ENCODE measurements around the gene TTC7B. TPM values are rescaled to one million over a fixed set of nuclear protein-coding genes. Genes with fewer than 3 reads are reported as not detected.

TTC7B gene
- polyA plus RNA-seq, 1 donor from 2014 or later, result 19.9 TPM

DNA sequence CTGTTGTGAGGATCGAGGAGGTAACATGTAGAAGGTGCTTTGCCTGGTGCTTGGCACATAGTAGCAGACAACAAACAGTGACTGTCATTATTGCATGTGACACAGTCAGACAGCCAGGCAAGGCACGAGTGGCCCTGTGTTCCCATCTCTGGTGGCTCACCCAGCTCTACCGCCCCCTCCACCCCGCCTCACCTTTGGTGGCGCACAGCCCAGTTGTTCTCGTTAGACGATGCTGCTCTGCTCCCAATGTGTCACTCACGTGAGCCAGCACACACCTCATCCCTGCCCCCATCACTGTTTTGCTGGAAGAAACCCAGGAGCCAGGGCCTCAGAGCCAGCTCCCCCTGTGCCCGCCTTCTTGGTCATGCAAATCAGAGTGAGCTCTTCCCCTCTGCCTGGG is 306.1 kb downstream of the TTC7B start:
- Histone ChIP-seq H3K9ac (ENCODE audit: low read length) (no peak overlapping the region), H3F3A (ENCODE audit: insufficient read depth, low read length, poor library complexity, severe bottlenecking) (no peaks in the 10 kb centered on the region), H3K36me3 (ENCODE audit: insufficient read depth, low read length) (no peaks in the 10 kb centered on the region), H3K27ac (ENCODE audit: low read length) (no peak overlapping the region), H3K9me2 (ENCODE audit: insufficient read depth, low read length) (no peaks in the 10 kb centered on the region), H2AFZ (ENCODE audit: low read depth, low read length) (no peak overlapping the region), H3K27me3 (ENCODE audit: insufficient read depth, low read depth, low read length) (no peaks in the 10 kb centered on the region), H3K4me3 (ENCODE audit: low read length) (no peak overlapping the region), H3K79me2 (replicated peaks; ENCODE audit: insufficient read depth, low read length) (no peaks in the 10 kb centered on the region), H4K20me1 (ENCODE audit: insufficient read depth) (no peaks in the 10 kb centered on the region), H3K4me2 (ENCODE audit: low read length) (no peak overlapping the region), H3K9me3 (ENCODE audit: low read length) (no peaks in the 10 kb centered on the region)
- TF ChIP-seq SMC3 (conservative IDR thresholded peaks at IDR 0.05; ENCODE audit: poor library complexity) (no peak), RAD21 (conservative IDR thresholded peaks at IDR 0.05) (no peak), EZH2 (IDR thresholded peaks at IDR 0.05; ENCODE audit: borderline replicate concordance, insufficient read depth, low read length, poor library complexity, severe bottlenecking) (no peak), EP300 (conservative IDR thresholded peaks at IDR 0.05; ENCODE audit: poor library complexity, severe bottlenecking) (no peak), MXI1 (conservative IDR thresholded peaks at IDR 0.05; ENCODE audit: poor library complexity, severe bottlenecking) (no peak), TAF1 (IDR thresholded peaks at IDR 0.05; ENCODE audit: low read depth) (no peak), POLR2AphosphoS5 (IDR thresholded peaks at IDR 0.05) (no peak)
- TF ChIP-seq, protein P1, sequence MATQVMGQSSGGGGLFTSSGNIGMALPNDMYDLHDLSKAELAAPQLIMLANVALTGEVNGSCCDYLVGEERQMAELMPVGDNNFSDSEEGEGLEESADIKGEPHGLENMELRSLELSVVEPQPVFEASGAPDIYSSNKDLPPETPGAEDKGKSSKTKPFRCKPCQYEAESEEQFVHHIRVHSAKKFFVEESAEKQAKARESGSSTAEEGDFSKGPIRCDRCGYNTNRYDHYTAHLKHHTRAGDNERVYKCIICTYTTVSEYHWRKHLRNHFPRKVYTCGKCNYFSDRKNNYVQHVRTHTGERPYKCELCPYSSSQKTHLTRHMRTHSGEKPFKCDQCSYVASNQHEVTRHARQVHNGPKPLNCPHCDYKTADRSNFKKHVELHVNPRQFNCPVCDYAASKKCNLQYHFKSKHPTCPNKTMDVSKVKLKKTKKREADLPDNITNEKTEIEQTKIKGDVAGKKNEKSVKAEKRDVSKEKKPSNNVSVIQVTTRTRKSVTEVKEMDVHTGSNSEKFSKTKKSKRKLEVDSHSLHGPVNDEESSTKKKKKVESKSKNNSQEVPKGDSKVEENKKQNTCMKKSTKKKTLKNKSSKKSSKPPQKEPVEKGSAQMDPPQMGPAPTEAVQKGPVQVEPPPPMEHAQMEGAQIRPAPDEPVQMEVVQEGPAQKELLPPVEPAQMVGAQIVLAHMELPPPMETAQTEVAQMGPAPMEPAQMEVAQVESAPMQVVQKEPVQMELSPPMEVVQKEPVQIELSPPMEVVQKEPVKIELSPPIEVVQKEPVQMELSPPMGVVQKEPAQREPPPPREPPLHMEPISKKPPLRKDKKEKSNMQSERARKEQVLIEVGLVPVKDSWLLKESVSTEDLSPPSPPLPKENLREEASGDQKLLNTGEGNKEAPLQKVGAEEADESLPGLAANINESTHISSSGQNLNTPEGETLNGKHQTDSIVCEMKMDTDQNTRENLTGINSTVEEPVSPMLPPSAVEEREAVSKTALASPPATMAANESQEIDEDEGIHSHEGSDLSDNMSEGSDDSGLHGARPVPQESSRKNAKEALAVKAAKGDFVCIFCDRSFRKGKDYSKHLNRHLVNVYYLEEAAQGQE (IDR thresholded peaks at IDR 0.05; ENCODE audit: borderline replicate concordance), result no peak
- TF ChIP-seq, protein P2, sequence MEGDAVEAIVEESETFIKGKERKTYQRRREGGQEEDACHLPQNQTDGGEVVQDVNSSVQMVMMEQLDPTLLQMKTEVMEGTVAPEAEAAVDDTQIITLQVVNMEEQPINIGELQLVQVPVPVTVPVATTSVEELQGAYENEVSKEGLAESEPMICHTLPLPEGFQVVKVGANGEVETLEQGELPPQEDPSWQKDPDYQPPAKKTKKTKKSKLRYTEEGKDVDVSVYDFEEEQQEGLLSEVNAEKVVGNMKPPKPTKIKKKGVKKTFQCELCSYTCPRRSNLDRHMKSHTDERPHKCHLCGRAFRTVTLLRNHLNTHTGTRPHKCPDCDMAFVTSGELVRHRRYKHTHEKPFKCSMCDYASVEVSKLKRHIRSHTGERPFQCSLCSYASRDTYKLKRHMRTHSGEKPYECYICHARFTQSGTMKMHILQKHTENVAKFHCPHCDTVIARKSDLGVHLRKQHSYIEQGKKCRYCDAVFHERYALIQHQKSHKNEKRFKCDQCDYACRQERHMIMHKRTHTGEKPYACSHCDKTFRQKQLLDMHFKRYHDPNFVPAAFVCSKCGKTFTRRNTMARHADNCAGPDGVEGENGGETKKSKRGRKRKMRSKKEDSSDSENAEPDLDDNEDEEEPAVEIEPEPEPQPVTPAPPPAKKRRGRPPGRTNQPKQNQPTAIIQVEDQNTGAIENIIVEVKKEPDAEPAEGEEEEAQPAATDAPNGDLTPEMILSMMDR (IDR thresholded peaks at IDR 0.05; ENCODE audit: poor library complexity, severe bottlenecking), result no peak

DNA sequence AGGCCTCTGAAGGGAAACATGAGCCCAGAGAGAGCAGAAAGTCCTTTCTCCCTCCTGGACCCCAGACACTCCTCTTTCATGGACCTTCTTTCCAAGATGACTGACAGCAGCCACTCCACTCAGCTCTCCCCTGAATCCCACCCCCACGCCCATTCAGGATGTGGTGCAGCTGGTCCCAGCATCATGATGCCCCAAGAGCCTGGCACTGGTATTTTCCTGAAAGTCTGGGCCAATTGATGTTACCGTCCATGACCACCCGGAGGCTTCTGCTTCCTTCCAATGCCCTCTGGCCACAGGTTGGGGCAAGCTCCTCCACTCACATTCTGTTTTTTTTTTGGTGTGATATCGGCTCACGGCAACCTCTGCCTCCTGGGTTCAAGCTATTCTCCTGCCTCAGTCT is 306.8 kb downstream of the TTC7B start:
- TF ChIP-seq, protein P2 (IDR thresholded peaks at IDR 0.05; ENCODE audit: poor library complexity, severe bottlenecking), result no peak
- TF ChIP-seq MXI1 (conservative IDR thresholded peaks at IDR 0.05; ENCODE audit: poor library complexity, severe bottlenecking) (no peak), POLR2AphosphoS5 (IDR thresholded peaks at IDR 0.05) (no peak), EZH2 (IDR thresholded peaks at IDR 0.05; ENCODE audit: borderline replicate concordance, insufficient read depth, low read length, poor library complexity, severe bottlenecking) (no peak), RAD21 (conservative IDR thresholded peaks at IDR 0.05) (no peak), TAF1 (IDR thresholded peaks at IDR 0.05; ENCODE audit: low read depth) (no peak), EP300 (conservative IDR thresholded peaks at IDR 0.05; ENCODE audit: poor library complexity, severe bottlenecking) (no peak), SMC3 (conservative IDR thresholded peaks at IDR 0.05; ENCODE audit: poor library complexity) (no peak)
- TF ChIP-seq, protein P1 (IDR thresholded peaks at IDR 0.05; ENCODE audit: borderline replicate concordance), result no peak
- H3K9ac ChIP-seq (ENCODE audit: low read length), result no peak overlapping the region
- H3K9me2 ChIP-seq (ENCODE audit: insufficient read depth, low read length), result no peaks in the 10 kb centered on the region
- no peaks in the 10 kb centered on the region for H3K27me3 ChIP-seq (ENCODE audit: insufficient read depth, low read depth, low read length)
- no peak overlapping the region for H3K4me2 ChIP-seq (ENCODE audit: low read length)
- no peaks in the 10 kb centered on the region for H3F3A ChIP-seq (ENCODE audit: insufficient read depth, low read length, poor library complexity, severe bottlenecking)
- H3K79me2 ChIP-seq (replicated peaks; ENCODE audit: insufficient read depth, low read length), result no peaks in the 10 kb centered on the region
- no peak overlapping the region for H2AFZ ChIP-seq (ENCODE audit: low read depth, low read length)
- H4K20me1 ChIP-seq (ENCODE audit: insufficient read depth), result no peaks in the 10 kb centered on the region
- H3K4me3 ChIP-seq (ENCODE audit: low read length), result no peak overlapping the region
- no peak overlapping the region for H3K27ac ChIP-seq (ENCODE audit: low read length)
- no peaks in the 10 kb centered on the region for H3K36me3 ChIP-seq (ENCODE audit: insufficient read depth, low read length)
- H3K9me3 ChIP-seq (ENCODE audit: low read length), result no peaks in the 10 kb centered on the region
